ENCODE measurements around the gene CTNNA1. TPM values are rescaled to one million over a fixed set of nuclear protein-coding genes. Genes with fewer than 3 reads are reported as not detected.

The CTNNA1 gene
- total and polyA plus RNA-seq, 2 of the 8 experiments (the other 6 are each of a cell fraction or from before 2014, with no cell fraction given): 115 to 349 TPM

GRCh38 chr5:138844125-138844461, 90.9 kb downstream of the CTNNA1 start:
- Histone ChIP-seq H3K23me2 (ENCODE audit: low read depth, low read length) (no peaks in the 10 kb centered on the region), H2BK5ac (ENCODE audit: low read depth, low read length) (no peak overlapping the region), H3K9me3 (ENCODE audit: insufficient read depth in 2 of 2, low read depth in 1 of 2, low read length in 1 of 2) (no peaks in the 10 kb centered on the region), H3K9ac (replicated peaks in 1 of 4; ENCODE audit: extremely low read depth in 1 of 4, low read depth in 3 of 4, low read length in 3 of 4) (no peak overlapping the region), H3K79me1 (ENCODE audit: low read depth, low read length) (no peaks in the 10 kb centered on the region; the same call in 1 of the 2 replicates), H3K23ac (ENCODE audit: insufficient read length) (no peak overlapping the region), H3K27me3 (replicated peaks in 1 of 4; ENCODE audit: control insufficient read depth in 3 of 4, extremely low read depth in 1 of 4, insufficient read depth in 3 of 4, low read length in 3 of 4) (no peaks in the 10 kb centered on the region), H3K4me3 (ENCODE audit: extremely low read depth in 1 of 4, insufficient read depth in 2 of 4, low read depth in 3 of 4, low read length in 4 of 4) (no peak overlapping the region), H3K56ac (replicated peaks; ENCODE audit: insufficient read length, low read depth, low read length) (no peak overlapping the region), H4K91ac (replicated peaks; ENCODE audit: insufficient read length, low read length) (no peak overlapping the region), H3K27ac (ENCODE audit: low read depth, low read length) (no peak overlapping the region), H4K20me1 (replicated peaks in 1 of 2; ENCODE audit: control insufficient read depth in 1 of 2, insufficient read depth in 2 of 2, low read length in 2 of 2) (no peaks in the 10 kb centered on the region), H4K8ac (ENCODE audit: extremely low read depth, insufficient read depth, low read length) (no peak overlapping the region), H3K4me2 (ENCODE audit: insufficient read depth in 1 of 2, low read depth in 2 of 2, low read length in 2 of 2) (no peak overlapping the region), H2BK20ac (ENCODE audit: low read length) (no peak overlapping the region), H3K36me3 (ENCODE audit: control insufficient read depth in 2 of 4, insufficient read depth in 4 of 4, low read length in 3 of 4) (no peaks in the 10 kb centered on the region), H2BK15ac (ENCODE audit: low read length) (no peak overlapping the region), H3K4me1 (replicated peaks in 1 of 4; ENCODE audit: control insufficient read depth in 3 of 4, insufficient read depth in 4 of 4, low read length in 3 of 4) (peaks cover 0 to 7% (median 3%) of the 10 kb centered on the region in 4 experiments; a peak in 3 of 7 replicates), H3K79me2 (ENCODE audit: control insufficient read depth in 1 of 2, insufficient read depth in 2 of 2, low read length in 2 of 2) (peaks cover 0 to 90% of the 10 kb centered on the region in 2 experiments; a peak in 3 of 4 replicates), H2BK120ac (replicated peaks; ENCODE audit: low read depth, low read length) (no peak overlapping the region), H2AK5ac (ENCODE audit: low read depth, low read length) (no peak overlapping the region), H2AFZ (ENCODE audit: low read length) (no peak overlapping the region), H2BK12ac (ENCODE audit: low read depth, low read length) (no peak overlapping the region), H3K14ac (ENCODE audit: insufficient read length) (no peak overlapping the region), H3K18ac (ENCODE audit: extremely low read depth, low read length) (no peak overlapping the region), H3K4ac (replicated peaks; ENCODE audit: insufficient read length, low read depth, low read length) (no peak overlapping the region), H4K5ac (ENCODE audit: insufficient read length, low read depth, low read length) (no peak overlapping the region)
- ChIA-PET CTCF (ENCODE audit: partially characterized antibody) (interaction anchor here (0.6 kb wide), 1 partner anchor 558 kb away, joined by 4 read pairs; no protein-coding TSS in a partner anchor), POLR2A (ENCODE audit: partially characterized antibody) (interaction anchor here (1.1 kb wide), 1 partner anchor 11 kb away, joined by 3 read pairs; no protein-coding TSS in a partner anchor)
- FAIRE-seq (no peak), DNase-seq (ENCODE audit: low read depth in 1 of 2, low spot score in 2 of 2) (no peak)
- TF ChIP-seq NANOG (IDR thresholded peaks at IDR 0.05; ENCODE audit: insufficient read depth, low read depth, low read length, poor library complexity, severe bottlenecking): no peak
- no peak for TF ChIP-seq CHD2 (IDR thresholded peaks at IDR 0.05; ENCODE audit: low read length)
- TF ChIP-seq BACH1 (IDR thresholded peaks at IDR 0.05; ENCODE audit: low read length): no peak
- no peak for TF ChIP-seq KDM4A (IDR thresholded peaks at IDR 0.05; ENCODE audit: low read depth, low read length, severe bottlenecking)
- TF ChIP-seq ATF3 (IDR thresholded peaks at IDR 0.05; ENCODE audit: insufficient read depth, low read depth, low read length): no peak
- no peak for TF ChIP-seq CBX5 (IDR thresholded peaks at IDR 0.05; ENCODE audit: low read depth, low read length)
- 94% methylated on average over 4 of the region's 4 CpGs; no CpG with 5 or more reads in 1 of the 2 experiments for WGBS, 2 experiments (ENCODE audit: extremely low coverage in 1 of 2, insufficient coverage in 1 of 2, insufficient read length in 1 of 2, insufficient replicate concordance in 2 of 2, low coverage in 1 of 2, low lambda C conversion rate in 2 of 2, missing lambda C conversion rate in 1 of 2)
